HG03520 (cell line): ENCODE measurements around the gene RSPH3.
"Not testable (repeated sequence)": the region's sequence is repeated elsewhere in the genome, so short reads cannot be mapped to it uniquely, and the experiment has no call there.

Experiments used
- ATAC-seq: cut with Tn5 transposase; IDR thresholded peaks from one replicate; pipeline ENCODE4 v1.9.1; 2021; ENCODE audit warnings: mild to moderate bottlenecking, moderate library complexity; ENCODE audit not compliant: unreplicated experiment

RSPH3 gene

DNA sequence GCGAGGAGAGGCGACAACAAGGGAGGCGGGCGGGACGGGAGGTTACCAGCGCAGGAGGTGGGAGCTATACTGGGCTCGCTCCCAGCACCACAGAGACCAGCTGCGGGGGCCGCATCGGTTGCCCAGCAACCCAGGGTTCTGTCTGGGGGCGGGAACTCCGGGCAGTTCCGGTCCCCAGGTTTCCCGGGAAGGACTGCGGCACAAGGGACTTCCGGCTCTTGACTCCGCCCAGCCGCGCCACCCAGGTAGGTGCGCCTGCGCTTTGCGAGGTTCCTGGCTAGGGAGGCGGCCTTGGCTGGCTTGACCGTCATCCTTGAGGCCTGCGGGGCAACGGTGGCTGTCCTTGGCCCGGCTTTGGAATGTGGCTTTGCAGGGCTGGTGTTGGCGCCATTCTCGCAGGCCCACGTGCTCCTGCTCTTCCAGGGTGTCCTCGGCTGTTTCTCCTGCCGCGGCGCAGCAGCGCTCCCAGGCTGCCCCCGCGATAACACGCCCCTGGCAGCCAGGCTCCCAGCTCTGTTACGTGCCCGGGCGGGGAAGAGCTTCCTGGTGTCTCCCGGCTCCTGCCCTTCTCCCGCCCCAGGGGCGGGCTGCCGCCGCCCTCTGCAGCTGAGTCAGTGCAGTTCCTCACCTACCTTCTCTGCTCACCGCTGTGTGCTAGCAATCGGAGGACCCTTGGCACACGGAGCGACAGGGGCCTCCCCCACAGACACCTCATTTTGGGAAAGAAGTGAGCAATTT, at the start of gene RSPH3:
Gene RSPH3, minus strand, starts transcription at position 537 of the 738 bp plus-strand sequence. CDS start 652 bp downstream, outside the sequence.
- ATAC-seq = peak; percentile 88

DNA sequence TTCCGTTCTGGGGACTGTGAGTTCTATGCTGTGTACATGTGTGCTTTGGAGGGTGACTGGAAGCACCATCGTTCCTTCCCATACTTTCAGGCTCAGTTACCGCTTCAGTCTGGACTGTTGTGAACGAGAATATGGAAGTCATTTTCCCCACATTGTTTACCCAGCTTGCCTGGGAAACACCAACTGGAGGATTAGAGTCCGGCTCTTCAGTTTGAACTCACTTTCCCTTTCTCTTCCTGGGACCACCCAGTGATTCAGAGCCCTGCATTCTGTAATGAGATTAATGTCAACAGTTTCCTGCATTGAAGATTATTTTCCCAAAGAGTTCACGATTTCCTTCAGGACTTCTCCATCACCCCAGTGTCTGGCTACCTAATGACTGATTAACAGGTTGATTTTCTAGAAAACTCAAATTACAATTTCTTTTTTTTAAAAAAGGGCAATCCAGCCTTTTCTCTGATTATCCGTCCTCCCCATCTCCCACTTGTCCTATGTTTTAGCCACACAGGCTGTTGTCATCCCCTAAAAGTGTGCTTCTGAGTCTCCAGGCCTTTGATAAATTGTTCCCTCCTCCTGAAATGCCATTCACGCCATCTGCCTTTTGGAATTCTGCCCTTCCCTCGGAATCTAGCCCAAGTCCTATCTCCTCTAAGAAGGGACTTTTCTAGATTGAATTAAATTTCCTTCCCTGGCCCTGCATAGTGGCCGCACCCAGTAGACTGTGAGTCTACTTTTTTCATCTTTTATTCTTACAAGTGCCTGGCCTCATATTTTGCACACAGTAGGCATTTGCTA, 48.1 kb upstream of the RSPH3 start:
- ATAC-seq = no peak

- ATAC-seq = no peak
These were observed 45.8 kb upstream of the RSPH3 start for GRCh38 chr6:159045801-159046200.

- ATAC-seq = peak; percentile 88
These were observed 45.1 kb upstream of the RSPH3 start, which contains the start of gene TAGAP for GRCh38 chr6:159044899-159045727. Gene TAGAP, minus strand, starts transcription at chr6:159044991. Its CDS starts 845 bp downstream, at chr6:159044146.

DNA sequence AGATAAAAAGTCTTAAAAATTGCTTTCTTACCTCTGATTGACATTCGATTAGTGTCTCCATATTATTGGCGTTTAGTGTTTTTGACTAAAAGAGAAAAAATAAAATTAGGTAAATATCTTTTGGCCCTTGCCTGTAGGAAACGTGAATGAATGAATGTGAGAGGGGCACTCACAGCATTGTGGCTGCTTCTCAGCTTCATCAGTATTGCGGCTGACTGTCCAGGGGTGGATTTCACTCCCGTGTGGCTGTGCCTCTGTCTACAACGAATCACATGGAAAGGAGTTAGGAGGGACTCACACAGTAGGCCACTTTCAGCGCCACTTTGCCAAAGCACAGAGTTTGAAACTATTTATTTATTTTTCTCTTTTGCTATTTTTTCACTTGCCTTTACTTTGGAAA, 43.9 kb upstream of the RSPH3 start:
- ATAC-seq = no peak

GRCh38 chr6:159043251-159043650, 43.2 kb upstream of the RSPH3 start:
- ATAC-seq = no peak

DNA sequence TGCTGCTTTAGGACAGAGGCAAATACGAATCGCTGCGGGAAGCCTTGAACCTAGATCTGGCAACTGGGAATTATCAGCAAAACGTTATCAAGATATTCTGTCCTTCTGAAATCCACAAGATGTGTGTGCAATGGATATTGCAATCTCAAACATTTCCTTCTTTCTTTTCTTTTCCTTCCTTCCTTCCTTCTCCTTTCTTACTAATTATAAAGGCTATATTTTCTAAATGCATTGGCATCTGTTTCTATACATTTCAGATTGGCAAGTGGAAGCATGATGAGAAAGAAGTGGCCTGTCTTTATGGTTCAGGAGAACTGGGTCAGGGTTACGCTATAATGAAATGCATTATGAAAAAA, 42.8 kb upstream of the RSPH3 start:
- no peak for ATAC-seq

GRCh38 chr6:159042003-159042825, 42.2 kb upstream of the RSPH3 start:
- no peak for ATAC-seq

- no peak for ATAC-seq
These were observed 41.2 kb upstream of the RSPH3 start for GRCh38 chr6:159041181-159041580.

GRCh38 chr6:159039885-159040258, 39.9 kb upstream of the RSPH3 start:
- ATAC-seq = no peak

- ATAC-seq = peak; percentile 85
These were observed 39.2 kb upstream of the RSPH3 start for GRCh38 chr6:159038914-159039884.

GRCh38 chr6:159038318-159038717, 38.3 kb upstream of the RSPH3 start:
- ATAC-seq = not testable (repeated sequence)

DNA sequence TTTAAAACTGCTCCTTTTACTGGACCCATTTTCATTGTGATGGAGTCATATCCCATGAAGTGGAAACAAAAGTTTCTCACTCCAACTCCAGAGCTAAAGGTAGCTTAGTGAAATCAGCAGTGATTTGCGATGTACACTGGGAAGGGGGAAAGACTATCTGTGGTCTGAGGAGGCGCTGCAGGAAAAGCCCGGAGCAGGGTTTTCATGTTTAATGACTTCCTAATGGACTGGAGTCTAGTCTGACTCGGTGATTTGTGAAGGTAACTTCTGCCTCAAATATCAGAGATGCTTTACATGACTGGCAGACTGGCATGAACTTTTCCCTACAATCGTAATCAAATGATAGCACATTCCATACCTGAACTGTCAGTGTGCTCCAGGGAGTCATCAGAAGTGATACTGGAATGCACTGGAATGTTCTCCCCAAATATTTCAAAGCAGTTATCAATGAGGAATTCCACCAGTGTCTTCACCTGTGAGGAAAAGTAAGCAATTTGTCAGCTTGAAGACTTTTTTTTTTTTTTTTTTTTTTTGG, 37.8 kb upstream of the RSPH3 start:
- no peak for ATAC-seq

DNA sequence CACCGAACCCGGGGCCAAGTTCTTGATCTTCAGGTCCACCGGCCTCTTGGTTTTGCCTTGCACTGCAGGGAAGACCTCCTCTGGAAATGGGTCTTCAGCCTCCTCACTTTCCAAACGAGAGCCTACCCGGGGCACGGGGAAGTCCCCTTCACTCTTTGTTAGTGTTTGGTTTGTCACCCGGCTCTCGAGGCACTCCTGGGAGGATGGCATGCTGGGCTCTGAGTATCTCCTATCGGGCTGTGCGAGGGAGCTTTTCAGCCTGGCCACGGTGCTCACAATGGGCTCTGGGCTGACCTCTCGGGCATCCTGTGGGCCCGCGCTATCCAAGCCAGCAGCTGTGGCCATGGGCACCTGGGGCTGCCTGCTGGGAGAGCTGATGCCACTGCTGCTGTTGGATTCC, 36.7 kb upstream of the RSPH3 start:
- ATAC-seq = no peak

GRCh38 chr6:159035891-159036290, 35.9 kb upstream of the RSPH3 start:
- no peak for ATAC-seq

DNA sequence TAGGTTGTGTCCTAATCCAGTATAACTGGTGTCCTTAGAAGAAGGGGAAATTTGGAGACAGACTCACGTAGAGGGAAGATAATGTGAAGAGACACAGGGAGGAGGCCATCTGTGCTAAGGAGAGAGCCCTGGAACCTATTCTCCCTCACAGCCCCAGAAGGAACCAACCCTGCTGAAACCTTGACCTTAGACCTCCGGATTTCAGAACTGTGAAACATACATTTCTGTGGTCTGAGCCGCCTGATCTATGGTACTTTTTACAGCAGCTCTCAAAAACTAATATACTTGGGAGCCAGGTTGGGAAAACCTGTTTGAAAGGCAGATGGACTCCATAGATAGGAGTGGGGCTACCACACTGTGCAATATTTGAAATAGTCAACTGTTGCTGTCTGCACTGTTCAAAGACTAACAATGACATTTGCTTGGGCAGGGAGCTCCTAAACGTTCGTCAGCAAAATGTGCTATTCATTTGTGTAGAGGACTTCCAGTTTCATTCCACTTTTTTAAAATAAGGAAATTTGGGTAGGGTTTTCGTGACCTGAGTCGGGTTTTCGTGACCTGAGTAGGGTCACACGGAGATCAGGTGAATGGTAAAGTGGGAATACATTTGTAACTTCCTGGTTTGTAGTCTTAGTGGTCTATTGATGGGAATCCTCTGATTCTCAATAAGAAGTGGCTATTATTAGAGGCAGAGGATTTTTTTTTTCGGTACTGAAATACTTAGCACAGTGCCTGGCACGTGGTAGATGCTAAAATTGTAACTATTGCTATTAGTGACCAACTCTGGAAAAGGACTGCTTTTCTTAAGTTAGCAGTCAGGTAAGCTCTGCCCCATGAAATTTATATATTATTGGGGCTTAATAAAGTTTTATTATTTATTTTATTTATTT, 33.4 kb upstream of the RSPH3 start:
- no peak for ATAC-seq

GRCh38 chr6:159031846-159032245, 31.8 kb upstream of the RSPH3 start:
- no peak for ATAC-seq

GRCh38 chr6:159030168-159030567, 30.2 kb upstream of the RSPH3 start:
- no peak for ATAC-seq
